ENCODE results near the gene PMFBP1. TPM values are rescaled to one million over a fixed set of nuclear protein-coding genes. Genes with fewer than 3 reads are reported as not detected.

The PMFBP1 gene
- total RNA-seq, 2 experiments from 2014 or later, result 2.0 to 3.1 TPM

DNA sequence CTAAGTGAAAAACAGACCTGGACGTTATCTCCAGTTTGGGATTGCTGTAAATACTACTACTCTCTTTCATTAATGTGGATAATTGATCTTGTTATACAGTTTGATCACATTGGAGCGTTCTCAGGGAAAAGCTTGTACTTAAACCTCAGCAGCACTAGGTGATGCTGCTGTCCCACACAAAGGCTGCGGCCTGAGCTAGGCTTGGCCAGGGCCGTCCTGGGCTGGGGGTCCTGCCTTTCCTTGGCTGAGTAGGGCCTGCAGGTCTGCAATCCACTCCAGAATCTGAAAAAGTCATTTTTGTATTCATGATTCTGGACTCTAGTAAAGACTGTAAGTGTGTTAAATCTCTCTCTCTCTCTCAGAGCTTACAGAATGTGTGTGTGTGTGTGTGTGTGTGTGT, 23.7 kb upstream of the PMFBP1 start:
- POLR2A ChIA-PET, result interaction anchor here (0.6 kb wide), 1 partner anchor 40 kb away, joined by 3 read pairs; no protein-coding TSS in a partner anchor
- Histone ChIP-seq H3K4me1 (ENCODE audit: insufficient read depth, low read length, poor library complexity, severe bottlenecking) (no peaks in the 10 kb centered on the region), H3K4me3 (ENCODE audit: low read depth, low read length, poor library complexity, severe bottlenecking) (no peak overlapping the region), H4K20me1 (ENCODE audit: insufficient read depth, low read length) (no peaks in the 10 kb centered on the region), H3K79me2 (ENCODE audit: insufficient read depth, low read depth, low read length) (no peaks in the 10 kb centered on the region), H3K4me2 (ENCODE audit: low read length) (no peak overlapping the region), H3K9me2 (ENCODE audit: insufficient read depth, low read length) (no peaks in the 10 kb centered on the region), H3K27ac (ENCODE audit: low read depth, low read length, poor library complexity, severe bottlenecking) (no peak overlapping the region), H3K9me3 (ENCODE audit: low read length) (no peaks in the 10 kb centered on the region), H3K36me3 (ENCODE audit: insufficient read depth, low read length) (no peaks in the 10 kb centered on the region), H2AFZ (ENCODE audit: low read length) (no peak overlapping the region)
- TF ChIP-seq, protein P1, sequence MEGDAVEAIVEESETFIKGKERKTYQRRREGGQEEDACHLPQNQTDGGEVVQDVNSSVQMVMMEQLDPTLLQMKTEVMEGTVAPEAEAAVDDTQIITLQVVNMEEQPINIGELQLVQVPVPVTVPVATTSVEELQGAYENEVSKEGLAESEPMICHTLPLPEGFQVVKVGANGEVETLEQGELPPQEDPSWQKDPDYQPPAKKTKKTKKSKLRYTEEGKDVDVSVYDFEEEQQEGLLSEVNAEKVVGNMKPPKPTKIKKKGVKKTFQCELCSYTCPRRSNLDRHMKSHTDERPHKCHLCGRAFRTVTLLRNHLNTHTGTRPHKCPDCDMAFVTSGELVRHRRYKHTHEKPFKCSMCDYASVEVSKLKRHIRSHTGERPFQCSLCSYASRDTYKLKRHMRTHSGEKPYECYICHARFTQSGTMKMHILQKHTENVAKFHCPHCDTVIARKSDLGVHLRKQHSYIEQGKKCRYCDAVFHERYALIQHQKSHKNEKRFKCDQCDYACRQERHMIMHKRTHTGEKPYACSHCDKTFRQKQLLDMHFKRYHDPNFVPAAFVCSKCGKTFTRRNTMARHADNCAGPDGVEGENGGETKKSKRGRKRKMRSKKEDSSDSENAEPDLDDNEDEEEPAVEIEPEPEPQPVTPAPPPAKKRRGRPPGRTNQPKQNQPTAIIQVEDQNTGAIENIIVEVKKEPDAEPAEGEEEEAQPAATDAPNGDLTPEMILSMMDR (conservative IDR thresholded peaks at IDR 0.05; ENCODE audit: low read length), result 0 out of 2 replicates have a peak, but pooled peaks have one; percentile 18
- TF ChIP-seq EZH2phosphoT487 (IDR thresholded peaks at IDR 0.05; ENCODE audit: borderline replicate concordance, low read depth, low read length), result no peak
- DNase-seq (ENCODE audit: low spot score), result no peak
- CTCF ChIA-PET (ENCODE audit: unreplicated experiment), result no interaction called here
- intact Hi-C loops (cut with micrococcal nuclease; ENCODE audit: unreplicated experiment), result no loop called here
- no TSS peak for BruUV-seq (replicated peaks)

DNA sequence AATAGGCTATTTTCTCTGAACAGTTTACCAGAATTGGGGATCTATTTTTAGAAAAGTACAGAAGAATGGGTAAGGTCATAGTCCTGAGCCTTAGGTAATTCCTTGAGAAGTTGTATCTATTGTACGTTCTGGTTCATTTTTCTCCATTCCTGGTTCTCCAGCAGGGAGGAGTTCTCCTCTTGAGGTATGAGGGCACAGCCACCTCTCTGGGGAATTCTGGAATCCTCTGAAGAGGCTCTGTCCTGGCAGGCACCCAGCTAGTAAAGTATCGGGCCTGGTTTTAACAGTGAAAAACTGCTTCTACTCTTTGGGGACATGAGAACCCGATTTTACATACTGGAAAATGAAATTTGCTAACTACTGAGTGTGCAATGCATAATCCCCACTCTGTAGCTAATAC, 19.6 kb upstream of the PMFBP1 start:
- CTCF ChIA-PET (ENCODE audit: unreplicated experiment), result no interaction called here
- H3K9me3 ChIP-seq (ENCODE audit: low read length), result no peaks in the 10 kb centered on the region
- POLR2A ChIA-PET, result no interaction called here
- H3K9me2 ChIP-seq (ENCODE audit: insufficient read depth, low read length), result no peaks in the 10 kb centered on the region
- intact Hi-C loops (cut with micrococcal nuclease; ENCODE audit: unreplicated experiment), result no loop called here
- no peak overlapping the region for H3K4me2 ChIP-seq (ENCODE audit: low read length)
- H2AFZ ChIP-seq (ENCODE audit: low read length), result no peak overlapping the region
- TF ChIP-seq, protein P1 (conservative IDR thresholded peaks at IDR 0.05; ENCODE audit: low read length), result no peak
- no peak for TF ChIP-seq EZH2phosphoT487 (IDR thresholded peaks at IDR 0.05; ENCODE audit: borderline replicate concordance, low read depth, low read length)
- no peaks in the 10 kb centered on the region for H3K79me2 ChIP-seq (ENCODE audit: insufficient read depth, low read depth, low read length)
- no peaks in the 10 kb centered on the region for H4K20me1 ChIP-seq (ENCODE audit: insufficient read depth, low read length)
- H3K36me3 ChIP-seq (ENCODE audit: insufficient read depth, low read length), result no peaks in the 10 kb centered on the region
- H3K27ac ChIP-seq (ENCODE audit: low read depth, low read length, poor library complexity, severe bottlenecking), result no peak overlapping the region
- H3K4me1 ChIP-seq (ENCODE audit: insufficient read depth, low read length, poor library complexity, severe bottlenecking), result no peaks in the 10 kb centered on the region
- DNase-seq (ENCODE audit: low spot score), result no peak
- H3K4me3 ChIP-seq (ENCODE audit: low read depth, low read length, poor library complexity, severe bottlenecking), result no peak overlapping the region
- BruUV-seq (replicated peaks), result no TSS peak

DNA sequence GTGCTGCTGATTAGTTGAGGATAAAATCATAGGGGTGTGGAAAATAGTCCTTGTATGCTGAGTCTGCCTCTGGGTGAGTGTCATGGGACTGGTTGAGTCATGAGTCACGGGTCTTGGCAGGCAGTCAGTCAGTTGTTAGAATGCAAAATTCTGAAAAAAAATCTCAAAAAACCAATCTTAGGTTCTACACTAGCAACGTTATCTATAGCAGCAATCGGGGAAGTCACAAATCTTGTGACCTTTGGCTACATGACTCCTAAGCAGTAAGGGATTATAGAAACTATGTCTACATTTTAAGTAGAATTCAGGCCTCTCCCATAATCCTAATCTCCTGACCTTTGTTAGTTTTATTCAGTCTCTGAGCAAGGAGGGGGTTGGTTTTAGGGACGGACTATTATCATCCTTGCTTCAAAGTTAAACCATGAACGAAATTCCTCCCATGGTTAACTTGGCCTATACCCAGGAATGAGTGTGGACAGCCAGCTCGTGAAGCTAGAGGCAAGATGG, 18.0 kb upstream of the PMFBP1 start:
- Histone ChIP-seq H3K9me3 (ENCODE audit: low read length) (no peaks in the 10 kb centered on the region), H3K27ac (ENCODE audit: low read depth, low read length, poor library complexity, severe bottlenecking) (no peak overlapping the region), H3K9me2 (ENCODE audit: insufficient read depth, low read length) (no peaks in the 10 kb centered on the region), H2AFZ (ENCODE audit: low read length) (no peak overlapping the region), H3K36me3 (ENCODE audit: insufficient read depth, low read length) (no peaks in the 10 kb centered on the region), H4K20me1 (ENCODE audit: insufficient read depth, low read length) (no peaks in the 10 kb centered on the region), H3K4me2 (ENCODE audit: low read length) (no peak overlapping the region), H3K4me1 (ENCODE audit: insufficient read depth, low read length, poor library complexity, severe bottlenecking) (no peaks in the 10 kb centered on the region), H3K79me2 (ENCODE audit: insufficient read depth, low read depth, low read length) (no peaks in the 10 kb centered on the region), H3K4me3 (ENCODE audit: low read depth, low read length, poor library complexity, severe bottlenecking) (no peak overlapping the region)
- intact Hi-C loops (cut with micrococcal nuclease; ENCODE audit: unreplicated experiment), result no loop called here
- ChIA-PET POLR2A (no interaction called here), CTCF (ENCODE audit: unreplicated experiment) (no interaction called here)
- TF ChIP-seq EZH2phosphoT487 (IDR thresholded peaks at IDR 0.05; ENCODE audit: borderline replicate concordance, low read depth, low read length), result no peak
- TF ChIP-seq, protein P1 (conservative IDR thresholded peaks at IDR 0.05; ENCODE audit: low read length), result no peak
- no TSS peak for BruUV-seq (replicated peaks)
- DNase-seq (ENCODE audit: low spot score), result no peak

Measured in OCI-LY7 (cell line).